Lung (tissue), 12 donors: ENCODE data around the gene LRP1. TPM values are rescaled to one million over a fixed set of nuclear protein-coding genes. Genes with fewer than 3 reads are reported as not detected.

ENCODE experiments used
- ATAC-seq: fragments of 200-7000 bp; cut with Tn5 transposase; one replicate; pipeline ENCODE4 v1.9.1; 2020; ENCODE audit warnings: moderate number of reproducible peaks; ENCODE audit not compliant: insufficient read depth, low FRiP score
- DNase-seq, 3 donors: peaks; one replicate each; pipeline ENCODE4 v3.0.0-alpha.2; 2013 to 2017
- H3K27ac ChIP-seq, 2 donors: one replicate each; pipeline ENCODE4 v1.5.1; 2013; ENCODE audit warnings: mild to moderate bottlenecking in 2 of 2, moderate library complexity in 2 of 2, control low read depth in 1 of 2, inconsistent platforms in 1 of 2, low read depth in 1 of 2, low read length in 1 of 2
- H3K27me3 ChIP-seq, 3 donors: one replicate each; pipeline ENCODE4 v1.5.1; 2013; ENCODE audit warnings: low read length in 2 of 3; ENCODE audit not compliant: control insufficient read depth in 3 of 3, insufficient read depth in 3 of 3
- H3K36me3 ChIP-seq, 4 donors: one replicate each; pipeline ENCODE4 v1.5.1; 2013; ENCODE audit warnings: low read length in 4 of 4, mild to moderate bottlenecking in 1 of 4, moderate library complexity in 1 of 4; ENCODE audit not compliant: control insufficient read depth in 4 of 4, insufficient read depth in 4 of 4
- H3K4me1 ChIP-seq, 5 donors: one replicate each; pipeline ENCODE4 v1.5.1; 2013; ENCODE audit warnings: low read length in 5 of 5, mild to moderate bottlenecking in 2 of 5, moderate library complexity in 1 of 5; ENCODE audit not compliant: control insufficient read depth in 5 of 5, insufficient read depth in 5 of 5
- H3K4me3 ChIP-seq: one replicate; pipeline ENCODE4 v1.5.1; 2013; ENCODE audit warnings: mild to moderate bottlenecking, control low read depth, moderate library complexity
- H3K9ac ChIP-seq, 2 donors: one replicate each; pipeline ENCODE4 v1.5.1; 2013; ENCODE audit warnings: low read length in 2 of 2, control low read depth in 1 of 2; ENCODE audit not compliant: insufficient read depth in 1 of 2
- H3K9me3 ChIP-seq, 4 donors: one replicate each; pipeline ENCODE4 v1.5.1; 2013; ENCODE audit warnings: low read length in 3 of 4, mild to moderate bottlenecking in 1 of 4, moderate library complexity in 1 of 4; ENCODE audit not compliant: control insufficient read depth in 4 of 4, insufficient read depth in 3 of 4
- WGBS, 2 donors: extraction: QIAGEN DNeasy Blood & Tissue Kit; methylation state at CpG; one replicate each; pipeline ENCODE4 v1.1.7; 2013; 5-methylcytosine and 5-hydroxymethylcytosine counted together
- polyA plus RNA-seq, 2 donors: library from polyadenylated mRNA; stranded (reverse); fragments of 200-250 nt; gene quantifications; one replicate each; pipeline ENCODE4 v1.2.1, GENCODE V29; 2013
- total RNA-seq, 2 donors: library from RNA; depleted of rRNA in 1 of 2; stranded (reverse); fragments of >200 nt in 1 of 2; gene quantifications; one replicate each; pipeline ENCODE4 v1.2.1, GENCODE V29; 2014 to 2021
- TF ChIP-seq, protein P1 (sequence below): IDR thresholded peaks from 2 replicates; pipeline ENCODE4 v1.5.1; 2012; ENCODE audit warnings: mild to moderate bottlenecking; ENCODE audit errors: control extremely low read depth, extremely low read depth
- donor health status: control.
- donor health status: control.
- donor health status: Bipolar disorder and iron deficiency.
- donor health status: healthy.
- donor health status: DM: yes; HTN: yes; CAD: no.

LRP1 gene
- total and polyA plus RNA-seq, 4 donors, result 52.6 to 338 (median 122) TPM

- H3K9ac ChIP-seq, result peak overlapping the region; percentile 69 to 84
- peak overlapping the region; percentile 57 for H3K4me3 ChIP-seq
- TF ChIP-seq, protein P1, sequence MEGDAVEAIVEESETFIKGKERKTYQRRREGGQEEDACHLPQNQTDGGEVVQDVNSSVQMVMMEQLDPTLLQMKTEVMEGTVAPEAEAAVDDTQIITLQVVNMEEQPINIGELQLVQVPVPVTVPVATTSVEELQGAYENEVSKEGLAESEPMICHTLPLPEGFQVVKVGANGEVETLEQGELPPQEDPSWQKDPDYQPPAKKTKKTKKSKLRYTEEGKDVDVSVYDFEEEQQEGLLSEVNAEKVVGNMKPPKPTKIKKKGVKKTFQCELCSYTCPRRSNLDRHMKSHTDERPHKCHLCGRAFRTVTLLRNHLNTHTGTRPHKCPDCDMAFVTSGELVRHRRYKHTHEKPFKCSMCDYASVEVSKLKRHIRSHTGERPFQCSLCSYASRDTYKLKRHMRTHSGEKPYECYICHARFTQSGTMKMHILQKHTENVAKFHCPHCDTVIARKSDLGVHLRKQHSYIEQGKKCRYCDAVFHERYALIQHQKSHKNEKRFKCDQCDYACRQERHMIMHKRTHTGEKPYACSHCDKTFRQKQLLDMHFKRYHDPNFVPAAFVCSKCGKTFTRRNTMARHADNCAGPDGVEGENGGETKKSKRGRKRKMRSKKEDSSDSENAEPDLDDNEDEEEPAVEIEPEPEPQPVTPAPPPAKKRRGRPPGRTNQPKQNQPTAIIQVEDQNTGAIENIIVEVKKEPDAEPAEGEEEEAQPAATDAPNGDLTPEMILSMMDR, result no peak
- peaks cover 3 to 15% (median 8%) of the 10 kb centered on the region in 4 donors for H3K36me3 ChIP-seq
- DNase-seq, result peak; percentile 92 to 95 (median 92)
- WGBS, 2 donors, result 1% methylated on average over 46 to 52 of the region's 52 CpGs
- H3K4me1 ChIP-seq, result peaks cover 0 to 45% (median 16%) of the 10 kb centered on the region in 5 donors
- no peaks in the 10 kb centered on the region for H3K27me3 ChIP-seq
- no peaks in the 10 kb centered on the region for H3K9me3 ChIP-seq
- peak overlapping the region; percentile 99 for H3K27ac ChIP-seq
- peak; percentile 59 for ATAC-seq
Measured at GRCh38 chr12:57087010-57087690, 41.1 kb upstream of the LRP1 start.

- 0% methylated on average over 32 to 37 of the region's 37 CpGs for WGBS, 2 donors
- ATAC-seq (peak; percentile 53), DNase-seq (peak; percentile 96 to 99 (median 98))
- Histone ChIP-seq H3K4me1 (peaks cover 0 to 51% (median 16%) of the 10 kb centered on the region in 5 donors), H3K27me3 (no peaks in the 10 kb centered on the region), H3K36me3 (peaks cover 3 to 19% (median 11%) of the 10 kb centered on the region in 4 donors), H3K9ac (peak overlapping the region; percentile 69 to 81), H3K27ac (peak overlapping the region; percentile 99), H3K4me3 (peak overlapping the region; percentile 57), H3K9me3 (no peaks in the 10 kb centered on the region)
- TF ChIP-seq, protein P1, result no peak
Measured at GRCh38 chr12:57087691-57088353, 40.5 kb upstream of the LRP1 start.

DNA sequence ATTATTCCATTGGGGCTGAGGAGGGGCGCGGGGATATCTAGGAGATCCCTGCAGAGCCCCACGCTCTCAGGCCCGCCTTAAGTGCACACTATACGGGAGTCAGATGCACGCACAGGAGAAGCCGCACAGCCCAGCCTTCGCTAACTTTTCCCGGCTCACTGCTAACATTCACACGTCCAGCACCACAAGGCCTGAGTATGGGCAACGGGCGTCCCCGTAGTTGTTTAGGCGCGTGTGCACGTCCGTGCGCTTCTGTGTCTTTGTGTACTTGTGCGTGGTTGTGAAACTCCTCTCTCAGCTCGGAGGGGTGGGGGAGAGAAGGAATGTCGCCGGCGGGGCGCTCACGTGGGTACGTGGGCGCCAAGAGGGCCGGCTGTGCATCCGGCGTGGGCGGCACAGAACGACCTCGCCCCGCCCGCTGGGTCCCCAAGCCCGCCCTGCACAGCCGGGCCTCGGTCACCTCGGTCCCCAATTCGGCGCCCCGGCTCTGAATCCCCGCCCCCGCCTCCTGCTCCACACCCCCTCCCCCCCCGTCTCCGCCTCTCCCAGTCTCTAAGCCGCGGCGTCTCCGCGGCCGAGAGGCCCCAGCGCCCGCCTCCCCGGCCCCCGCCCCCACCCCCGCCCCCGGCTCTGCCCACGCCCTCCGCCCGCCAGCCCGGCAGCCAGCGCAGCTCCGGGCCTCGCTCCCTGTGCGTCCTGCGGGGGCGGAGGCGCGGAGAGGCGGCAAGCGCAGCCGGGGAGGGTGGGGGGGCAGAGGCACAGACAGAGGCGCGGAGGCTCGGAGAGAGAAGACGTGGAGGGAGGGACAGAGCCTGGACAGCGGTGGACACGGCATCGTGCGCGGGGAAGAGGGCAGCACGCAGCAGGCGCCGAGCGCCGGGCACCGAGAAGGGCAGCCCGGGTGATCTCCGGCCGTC lies 39.7 kb upstream of the LRP1 start, which contains the start of gene NAB2:
TSS of gene NAB2 (plus strand) at position 761 of the 917 bp plus-strand sequence. CDS start 158 bp downstream, outside the sequence.
- TF ChIP-seq, protein P1, result no peak
- no peaks in the 10 kb centered on the region for H3K27me3 ChIP-seq
- no peaks in the 10 kb centered on the region for H3K9me3 ChIP-seq
- peak within 1 kb of the TSS; percentile 80 for H3K4me3 ChIP-seq
- peak within 1 kb of the TSS; percentile 99 for H3K27ac ChIP-seq
- DNase-seq (peak; percentile 98 to 99 (median 99)), ATAC-seq (peak; percentile 70)
- peaks cover 6 to 26% (median 13%) of the 10 kb centered on the region in 4 donors for H3K36me3 ChIP-seq
- H3K9ac ChIP-seq, result peak within 1 kb of the TSS; percentile 58 to 78
- WGBS, 2 donors, result 0 to 1% methylated on average over 63 to 91 of the region's 91 CpGs
- H3K4me1 ChIP-seq, result peaks cover 0 to 57% (median 16%) of the 10 kb centered on the region in 5 donors
